ENCODE data around the gene RBM14.

GRCh38 chr11:66637557-66638176, 21.2 kb downstream of the RBM14 start:
- TF ChIP-seq POLR2AphosphoS5 (IDR thresholded peaks at IDR 0.05) = no peak
- no peak for TF ChIP-seq POLR2A (IDR thresholded peaks at IDR 0.05)
- TF ChIP-seq CTCF (IDR thresholded peaks at IDR 0.05) = peak in 1 of 3 donors; percentile 17

All from breast epithelium (tissue), 3 donors.